GM18909 (cell line): Measurements from ENCODE around the gene CH25H.
"Not testable (repeated sequence)": the region's sequence is repeated elsewhere in the genome, so short reads cannot be mapped to it uniquely, and the experiment has no call there.

ENCODE experiments used
- ATAC-seq: cut with Tn5 transposase; IDR thresholded peaks from one replicate; pipeline ENCODE4 v1.9.1; 2021; ENCODE audit warnings: mild to moderate bottlenecking; ENCODE audit not compliant: unreplicated experiment, poor library complexity

Gene CH25H

GRCh38 chr10:89207181-89207800 is at the start of gene CH25H:
TSS of gene CH25H (minus strand) at chr10:89207317. CDS start at chr10:89207292, 25 bp downstream.
- ATAC-seq: no peak

- no peak for ATAC-seq
These were observed 49.2 kb upstream of the CH25H start for GRCh38 chr10:89256340-89256739.

- no peak for ATAC-seq
These were observed 48.7 kb upstream of the CH25H start for GRCh38 chr10:89255793-89256192.

GRCh38 chr10:89255091-89255579 is 48.0 kb upstream of the CH25H start:
- ATAC-seq: not testable (repeated sequence)

GRCh38 chr10:89252225-89252585 is 45.1 kb upstream of the CH25H start:
- no peak for ATAC-seq

GRCh38 chr10:89251409-89252224 is 44.5 kb upstream of the CH25H start, which contains the start of gene LIPA:
TSS of gene LIPA (minus strand) at chr10:89251775. CDS start at chr10:89247648, 4,127 bp downstream.
- ATAC-seq: peak; percentile 96

GRCh38 chr10:89250865-89251408 is 43.8 kb upstream of the CH25H start:
- peak; percentile 0 for ATAC-seq

- ATAC-seq: no peak
These were observed 41.9 kb upstream of the CH25H start for GRCh38 chr10:89248990-89249389.

- not testable (repeated sequence) for ATAC-seq
These were observed 40.5 kb upstream of the CH25H start for GRCh38 chr10:89247623-89248022.

GRCh38 chr10:89245802-89246201 is 38.7 kb upstream of the CH25H start:
- ATAC-seq: no peak

GRCh38 chr10:89242840-89243568 is 35.9 kb upstream of the CH25H start:
- no peak for ATAC-seq

GRCh38 chr10:89242345-89242684 is 35.2 kb upstream of the CH25H start:
- no peak for ATAC-seq

- no peak for ATAC-seq
These were observed 34.6 kb upstream of the CH25H start for GRCh38 chr10:89241486-89242344.

GRCh38 chr10:89241026-89241425 is 33.9 kb upstream of the CH25H start:
- no peak for ATAC-seq

- ATAC-seq: no peak
These were observed 33.4 kb upstream of the CH25H start for GRCh38 chr10:89240519-89240918.

- ATAC-seq: no peak
These were observed 32.0 kb upstream of the CH25H start for GRCh38 chr10:89238956-89239644.

- ATAC-seq: no peak
These were observed 30.7 kb upstream of the CH25H start for GRCh38 chr10:89237849-89238248.

- no peak for ATAC-seq
These were observed 29.2 kb upstream of the CH25H start for GRCh38 chr10:89236226-89236797.
